Neural cell (in vitro differentiated cells): ENCODE measurements around the gene ADSS1. TPM values are rescaled to one million over a fixed set of nuclear protein-coding genes. Genes with fewer than 3 reads are reported as not detected.

ENCODE experiments used
- H2AFZ ChIP-seq: fragments of 200-600, 300-800 bp; sonication (generic), shearing (Covaris generic); 2 replicates; pipeline ENCODE4 v1.6.0; 2014; ENCODE audit warnings: low read depth, mild to moderate bottlenecking, antibody characterized with exemption, low read length, moderate library complexity
- H3F3A ChIP-seq: fragments of 200-600 bp; shearing (Covaris generic); 2 replicates; pipeline ENCODE4 v1.6.1; 2016; ENCODE audit warnings: mild to moderate bottlenecking, moderate library complexity, mixed read lengths, antibody characterized with exemption, low read length; ENCODE audit not compliant: insufficient read depth, poor library complexity, severe bottlenecking
- H3K27ac ChIP-seq: fragments of 200-600, 300-800 bp; sonication (generic), shearing (Covaris generic); 2 replicates; pipeline ENCODE4 v1.5.1; 2014; ENCODE audit warnings: mild to moderate bottlenecking, low read length, moderate library complexity
- H3K27me3 ChIP-seq: fragments of 300-800, 200-600 bp; sonication (generic), shearing (Covaris generic); 2 replicates; pipeline ENCODE4 v1.6.0; 2014; ENCODE audit warnings: mild to moderate bottlenecking, low read depth, low read length, moderate library complexity; ENCODE audit not compliant: insufficient read depth
- H3K36me3 ChIP-seq: fragments of 300-800, 200-600 bp; sonication (generic), shearing (Covaris generic); 2 replicates; pipeline ENCODE4 v1.5.1; 2014; ENCODE audit warnings: mild to moderate bottlenecking, antibody characterized with exemption, low read length, moderate library complexity; ENCODE audit not compliant: insufficient read depth
- H3K4me2 ChIP-seq: fragments of 300-800, 200-600 bp; sonication (generic), shearing (Covaris generic); 2 replicates; pipeline ENCODE4 v1.6.0; 2014; ENCODE audit warnings: mild to moderate bottlenecking, low read length
- H3K4me3 ChIP-seq: fragments of 300-800, 200-600 bp; sonication (generic), shearing (Covaris generic); 2 replicates; pipeline ENCODE4 v1.5.1; 2014; ENCODE audit warnings: mild to moderate bottlenecking, low read length, moderate library complexity
- H3K79me2 ChIP-seq: fragments of 200-600 bp; shearing (Covaris generic); replicated peaks from 2 replicates; pipeline ENCODE4 v1.6.0; 2014; ENCODE audit warnings: mild to moderate bottlenecking, low read length, moderate library complexity; ENCODE audit not compliant: insufficient read depth
- H3K9ac ChIP-seq: fragments of 300-800, 200-600 bp; sonication (generic), shearing (Covaris generic); 2 replicates; pipeline ENCODE4 v1.6.1; 2016; ENCODE audit warnings: mild to moderate bottlenecking, low read length, mixed read lengths
- H3K9me2 ChIP-seq: fragments of 200-600 bp; shearing (Covaris generic); 2 replicates; pipeline ENCODE4 v1.6.1; 2016; ENCODE audit warnings: mild to moderate bottlenecking, low read length, mixed read lengths; ENCODE audit not compliant: insufficient read depth
- H3K9me3 ChIP-seq: fragments of 200-600, 300-800 bp; sonication (generic), shearing (Covaris generic); 2 replicates; pipeline ENCODE4 v1.6.1; 2016; ENCODE audit warnings: mild to moderate bottlenecking, mixed run types, low read length, moderate library complexity, mixed read lengths
- H4K20me1 ChIP-seq: fragments of 200-600 bp; shearing (Covaris generic); 2 replicates; pipeline ENCODE4 v1.6.1; 2016; ENCODE audit warnings: mild to moderate bottlenecking, mixed run types; ENCODE audit not compliant: insufficient read depth
- CTCF ChIP-seq: fragments of 450-650 bp; IDR thresholded peaks from 2 replicates; pipeline ENCODE4 v1.5.1; 2014; ENCODE audit warnings: antibody characterized with exemption, mild to moderate bottlenecking, moderate library complexity; ENCODE audit not compliant: poor library complexity, severe bottlenecking
- POLR2AphosphoS5 ChIP-seq: IDR thresholded peaks from 2 replicates; pipeline ENCODE4 v1.6.1; 2012
- REST ChIP-seq: IDR thresholded peaks from 2 replicates; pipeline ENCODE4 v1.6.1; 2012; ENCODE audit warnings: borderline replicate concordance
- TAF1 ChIP-seq: IDR thresholded peaks from 2 replicates; pipeline ENCODE4 v1.6.1; 2012; ENCODE audit warnings: low read depth
- polyA plus RNA-seq: library from polyadenylated mRNA; depleted of rRNA; stranded (reverse); fragments of >200 nt; gene quantifications from 2 replicates; pipeline ENCODE4 v1.2.3, GENCODE V29; 2014

ADSS1 gene
- polyA plus RNA-seq, 1 donor from 2014 or later = 4.3 TPM

GRCh38 chr14:104751539-104752422, 27.8 kb downstream of the ADSS1 start:
- Histone ChIP-seq H3K9me3 (no peaks in the 10 kb centered on the region), H3K79me2 (peaks cover 20% of the 10 kb centered on the region), H3K9me2 (no peaks in the 10 kb centered on the region), H3K27me3 (no peaks in the 10 kb centered on the region), H4K20me1 (no peaks in the 10 kb centered on the region), H3K4me3 (peak overlapping the region; percentile 100), H3F3A (no peaks in the 10 kb centered on the region), H3K36me3 (no peaks in the 10 kb centered on the region), H3K27ac (peak overlapping the region; percentile 81), H2AFZ (peak overlapping the region; percentile 53), H3K9ac (peak overlapping the region; percentile 92), H3K4me2 (no peak overlapping the region)
- no peak for TF ChIP-seq TAF1
- TF ChIP-seq CTCF = no peak
- no peak for TF ChIP-seq POLR2AphosphoS5
- TF ChIP-seq REST = no peak

- no peak for TF ChIP-seq POLR2AphosphoS5
- TF ChIP-seq REST = peak; percentile 50
- H3K27me3 ChIP-seq = no peaks in the 10 kb centered on the region
- H2AFZ ChIP-seq = peak overlapping the region; percentile 53
- peak overlapping the region; percentile 92 for H3K9ac ChIP-seq
- no peaks in the 10 kb centered on the region for H3F3A ChIP-seq
- H3K9me2 ChIP-seq = no peaks in the 10 kb centered on the region
- H3K9me3 ChIP-seq = no peaks in the 10 kb centered on the region
- H3K36me3 ChIP-seq = no peaks in the 10 kb centered on the region
- peaks cover 20% of the 10 kb centered on the region for H3K79me2 ChIP-seq
- no peak overlapping the region for H3K4me2 ChIP-seq
- H4K20me1 ChIP-seq = no peaks in the 10 kb centered on the region
- peak overlapping the region; percentile 100 for H3K4me3 ChIP-seq
- peak overlapping the region; percentile 81 for H3K27ac ChIP-seq
These were observed 28.4 kb downstream of the ADSS1 start for GRCh38 chr14:104752423-104752734.
